Transverse colon (tissue), 4 donors: ENCODE data around the gene SAXO1. TPM values are rescaled to one million over a fixed set of nuclear protein-coding genes. Genes with fewer than 3 reads are reported as not detected.

Experiments used
- DNase-seq: peaks from one replicate; pipeline ENCODE4 v3.0.0-alpha.2; 2019
- H3K27ac ChIP-seq, 4 donors: fragments of 200-600 bp; sonication (generic); 2 replicates each; pipeline ENCODE4 v1.5.1; 2016 to 2018; ENCODE audit warnings: inconsistent platforms in 4 of 4
- H3K27me3 ChIP-seq: fragments of 200-600 bp; sonication (generic); 2 replicates; pipeline ENCODE4 v1.5.1; 2017; ENCODE audit warnings: inconsistent platforms
- H3K36me3 ChIP-seq, 4 donors: fragments of 200-600 bp; sonication (generic); 2 replicates each; pipeline ENCODE4 v1.5.1; 2017 to 2019; ENCODE audit warnings: inconsistent platforms in 4 of 4
- H3K4me1 ChIP-seq, 4 donors: fragments of 200-600 bp; sonication (generic); 2 replicates each; pipeline ENCODE4 v1.5.1; 2017 to 2020; ENCODE audit warnings: inconsistent platforms in 4 of 4
- H3K4me3 ChIP-seq, 4 donors: fragments of 200-600 bp; sonication (generic); 1 replicate in 1 of 4; 2 replicates in 3 of 4; pipeline versions ENCODE4 v1.5.1 to v1.6.1; 2017 to 2019; ENCODE audit warnings: inconsistent platforms in 4 of 4
- H3K9me3 ChIP-seq, 2 donors: fragments of 200-600 bp; sonication (generic); 2 replicates each; pipeline ENCODE4 v1.5.1; 2017 to 2019; ENCODE audit warnings: inconsistent platforms in 2 of 2
- EP300 ChIP-seq: sonication (generic); formaldehyde crosslinking; IDR thresholded peaks from one replicate; pipeline ENCODE4 v1.6.1; 2017; ENCODE audit warnings: antibody characterized with exemption, low read depth
- WGBS, 2 donors: methylation state at CpG; one replicate each; pipeline ENCODE4 v1.1.5; 2018; ENCODE audit warnings: low coverage in 1 of 2; 5-methylcytosine and 5-hydroxymethylcytosine counted together
- in situ Hi-C, 4 donors: fragments of 200-750 bp; cut with MboI; loops; one replicate each; pipeline versions ENCODE4 v1.15.0 to v1.15.1; 2017; ENCODE audit warnings: low sequenced_read_pairs in 3 of 4, low pct_ligation_motif_present in 1 of 4, low pct_unique_long_range_greater_than_20kb in 1 of 4
- intact Hi-C: fragments of 100-400 bp; cut with DNase I; formaldehyde crosslinking; loops from one replicate; pipeline ENCODE4 v1.15.1; 2023; ENCODE audit warnings: low total_unique reads
- small RNA-seq, 4 donors: library from RNA; depleted of rRNA; stranded (forward); fragments of <200 nt; gene quantifications; one replicate each; pipeline ENCODE3, GENCODE V24; 2016
- total RNA-seq, 4 donors: library from RNA; depleted of rRNA; stranded (reverse); fragments of >200 nt; gene quantifications; one replicate each; pipeline ENCODE4 v1.1.0, GENCODE V29; 2016

SAXO1 gene
- total RNA-seq, 4 donors from 2014 or later, result 0.41 TPM; not detected in 3

DNA sequence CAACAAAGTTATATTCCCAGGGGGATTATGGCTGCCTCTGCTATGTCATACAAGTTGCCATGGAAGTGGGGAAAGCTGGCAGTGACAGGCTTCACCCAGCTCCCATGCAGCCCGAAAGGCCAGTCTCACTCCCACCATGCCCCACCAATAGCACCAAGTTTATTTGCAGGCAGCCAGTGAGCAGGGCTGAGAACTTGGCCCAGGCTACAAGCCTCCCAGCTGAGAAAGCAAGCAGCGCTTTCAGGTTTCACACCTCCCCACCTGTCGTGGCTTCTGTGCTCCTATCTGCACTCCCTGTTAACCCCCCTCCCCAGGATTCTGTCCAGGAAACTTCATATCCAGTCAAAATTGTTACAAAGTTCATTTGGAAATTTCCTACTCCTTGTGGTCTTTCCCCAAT lies 155.0 kb downstream of the SAXO1 start:
- intact Hi-C loops (no loop called here), in situ Hi-C loops (no loop called here)
- no peak for TF ChIP-seq EP300
- Histone ChIP-seq H3K4me3 (no peak overlapping the region), H3K27me3 (no peaks in the 10 kb centered on the region), H3K9me3 (no peaks in the 10 kb centered on the region), H3K36me3 (no peaks in the 10 kb centered on the region), H3K27ac (no peak overlapping the region), H3K4me1 (no peaks in the 10 kb centered on the region)
- no peak for DNase-seq
- 83 to 100% methylated on average over 1 to 3 of the region's 3 CpGs for WGBS, 2 donors

Small RNAs within 50 kb of the gene (small RNA-seq; reads per million reads assigned to genes)
- gene RNU6-264P (0 reads per million in 4 donors), gene SCARNA8 (7.4 to 33.7 (median 12.2) reads per million in 4 donors)

Other genes with a start within 250 kb of the SAXO1 start
- 10 to 100 TPM; 35.0 to 47.0 (median 39.6) TPM for gene RRAGA, start 16.2 kb upstream of the SAXO1 start, total RNA-seq
- 1 to 10 TPM; 1.4 to 8.9 (median 6.3) TPM for gene HAUS6, start 69.7 kb upstream of the SAXO1 start, total RNA-seq
- gene PLIN2, start 94.3 kb upstream of the SAXO1 start, total RNA-seq, result 100 to 1,000 TPM in 1 of 4 donors, 10 to 100 TPM in 3; 34.0 to 150 (median 76.1) TPM
- 100 to 1,000 TPM; 101 to 143 (median 110) TPM for gene DENND4C, start 197.5 kb upstream of the SAXO1 start, total RNA-seq